Neutrophil (primary cell): ENCODE results near the gene RANBP3L.

ENCODE experiments used
- H3K27ac ChIP-seq: fragments of 200-600 bp; sonication (generic); 2 replicates; pipeline ENCODE4 v1.5.1; 2016; ENCODE audit warnings: mild to moderate bottlenecking, moderate library complexity
- H3K27me3 ChIP-seq: fragments of 200-600 bp; sonication (generic); 2 replicates; pipeline ENCODE4 v1.6.0; 2016; ENCODE audit warnings: mild to moderate bottlenecking
- H3K36me3 ChIP-seq: fragments of 200-600 bp; sonication (generic); 2 replicates; pipeline ENCODE4 v1.5.1; 2017
- H3K4me1 ChIP-seq, 2 experiments: fragments of 200-600 bp in 1 of 2; sonication (generic) in 1 of 2; 1 replicate in 1 of 2; 2 replicates in 1 of 2; pipeline versions ENCODE4 v1.5.1 to v1.6.1; 2013 to 2016; ENCODE audit warnings: low read depth in 1 of 2, low read length in 1 of 2, mild to moderate bottlenecking in 1 of 2, moderate library complexity in 1 of 2; ENCODE audit not compliant: control insufficient read depth in 1 of 2, insufficient read depth in 1 of 2
- H3K4me3 ChIP-seq, 2 experiments: fragments of 200-600 bp in 1 of 2; sonication (generic) in 1 of 2; 1 replicate in 1 of 2; 2 replicates in 1 of 2; pipeline ENCODE4 v1.5.1; 2013 to 2016; ENCODE audit warnings: low read depth in 1 of 2, low read length in 1 of 2, mild to moderate bottlenecking in 1 of 2, moderate library complexity in 1 of 2
- H3K9me3 ChIP-seq: fragments of 200-600 bp; sonication (generic); 2 replicates; pipeline ENCODE4 v1.5.1; 2016
- CTCF ChIP-seq: fragments of 200-600 bp; sonication (generic); IDR thresholded peaks from 2 replicates; pipeline ENCODE4 v1.5.1; 2016; ENCODE audit warnings: antibody characterized with exemption

RANBP3L gene

GRCh38 chr5:36230151-36230790 lies 71.4 kb downstream of the RANBP3L start:
- H3K4me1 ChIP-seq = no peaks in the 10 kb centered on the region
- H3K27me3 ChIP-seq = no peaks in the 10 kb centered on the region
- no peak overlapping the region for H3K27ac ChIP-seq
- no peaks in the 10 kb centered on the region for H3K9me3 ChIP-seq
- TF ChIP-seq CTCF = no peak
- no peak overlapping the region for H3K4me3 ChIP-seq
- no peaks in the 10 kb centered on the region for H3K36me3 ChIP-seq

GRCh38 chr5:36228505-36228904 lies 73.2 kb downstream of the RANBP3L start:
- Histone ChIP-seq H3K36me3 (no peaks in the 10 kb centered on the region), H3K9me3 (no peaks in the 10 kb centered on the region), H3K4me1 (no peaks in the 10 kb centered on the region), H3K27me3 (no peaks in the 10 kb centered on the region), H3K4me3 (no peak overlapping the region), H3K27ac (no peak overlapping the region)
- TF ChIP-seq CTCF = no peak

GRCh38 chr5:36227046-36227445 lies 74.7 kb downstream of the RANBP3L start:
- H3K27ac ChIP-seq = no peak overlapping the region
- H3K9me3 ChIP-seq = no peaks in the 10 kb centered on the region
- no peaks in the 10 kb centered on the region for H3K27me3 ChIP-seq
- H3K4me1 ChIP-seq = no peaks in the 10 kb centered on the region
- no peaks in the 10 kb centered on the region for H3K36me3 ChIP-seq
- H3K4me3 ChIP-seq = no peak overlapping the region
- TF ChIP-seq CTCF = no peak

- Histone ChIP-seq H3K27me3 (no peaks in the 10 kb centered on the region), H3K9me3 (no peaks in the 10 kb centered on the region), H3K4me1 (no peaks in the 10 kb centered on the region), H3K27ac (no peak overlapping the region), H3K36me3 (peaks cover 16% of the 10 kb centered on the region), H3K4me3 (no peak overlapping the region)
- no peak for TF ChIP-seq CTCF
Observed at GRCh38 chr5:36222620-36223019, 79.1 kb downstream of the RANBP3L start.

- H3K27me3 ChIP-seq = no peaks in the 10 kb centered on the region
- no peak for TF ChIP-seq CTCF
- H3K36me3 ChIP-seq = peaks cover 20% of the 10 kb centered on the region
- H3K4me3 ChIP-seq = no peak overlapping the region
- H3K9me3 ChIP-seq = no peaks in the 10 kb centered on the region
- H3K27ac ChIP-seq = no peak overlapping the region
- H3K4me1 ChIP-seq = no peaks in the 10 kb centered on the region
Observed at GRCh38 chr5:36217988-36218387, 83.7 kb downstream of the RANBP3L start.

GRCh38 chr5:36217567-36217966 lies 84.1 kb downstream of the RANBP3L start:
- Histone ChIP-seq H3K4me3 (no peak overlapping the region), H3K36me3 (peaks cover 20% of the 10 kb centered on the region), H3K27ac (no peak overlapping the region), H3K9me3 (no peaks in the 10 kb centered on the region), H3K27me3 (no peaks in the 10 kb centered on the region), H3K4me1 (no peaks in the 10 kb centered on the region)
- TF ChIP-seq CTCF = no peak
